ENCODE measurements around the gene KAT6B. TPM values are rescaled to one million over a fixed set of nuclear protein-coding genes. Genes with fewer than 3 reads are reported as not detected.

The KAT6B gene
- total and polyA plus RNA-seq, 2 of the 8 experiments (the other 6 are each of a cell fraction or from before 2014, with no cell fraction given) = 7.3 to 30.8 TPM

DNA sequence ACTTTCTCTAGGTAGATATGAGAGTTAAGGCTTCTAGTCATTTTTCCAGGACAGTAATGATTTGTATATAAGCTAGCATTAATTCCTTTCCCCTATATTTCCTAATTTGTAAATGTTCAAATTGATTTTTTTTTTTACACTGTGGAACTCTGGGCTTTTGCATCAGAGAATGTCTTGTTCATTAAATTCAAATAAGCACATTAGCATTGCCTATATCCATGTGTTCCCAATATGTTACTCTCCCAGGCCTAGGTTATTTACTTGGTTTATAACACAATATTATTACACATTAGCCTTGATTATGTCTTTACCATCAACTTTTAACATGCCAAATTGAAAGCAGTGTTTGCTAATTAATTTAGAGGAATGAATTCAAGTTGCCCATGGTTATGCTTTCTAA lies 201.6 kb downstream of the KAT6B start:
- no peaks in the 10 kb centered on the region; the same call in 1 of the 2 replicates for H3K79me1 ChIP-seq (ENCODE audit: low read depth, low read length)
- peaks cover 0 to 3% of the 10 kb centered on the region in 2 experiments for H4K20me1 ChIP-seq (replicated peaks in 1 of 2; ENCODE audit: control insufficient read depth in 1 of 2, insufficient read depth in 2 of 2, low read length in 2 of 2)
- no peak overlapping the region for H4K91ac ChIP-seq (replicated peaks; ENCODE audit: insufficient read length, low read length)
- DNase-seq (ENCODE audit: low read depth in 1 of 2, low spot score in 2 of 2) = no peak
- H3K4me3 ChIP-seq (ENCODE audit: extremely low read depth in 1 of 4, insufficient read depth in 2 of 4, low read depth in 3 of 4, low read length in 4 of 4) = no peak overlapping the region
- H2BK120ac ChIP-seq (replicated peaks; ENCODE audit: low read depth, low read length) = no peak overlapping the region
- no peak overlapping the region for H2AK5ac ChIP-seq (ENCODE audit: low read depth, low read length)
- H3K56ac ChIP-seq (replicated peaks; ENCODE audit: insufficient read length, low read depth, low read length) = no peak overlapping the region
- H3K4me1 ChIP-seq (replicated peaks in 1 of 4; ENCODE audit: control insufficient read depth in 3 of 4, insufficient read depth in 4 of 4, low read length in 3 of 4) = no peaks in the 10 kb centered on the region
- no peak overlapping the region for H3K4me2 ChIP-seq (ENCODE audit: insufficient read depth in 1 of 2, low read depth in 2 of 2, low read length in 2 of 2)
- FAIRE-seq = no peak
- H3K18ac ChIP-seq (ENCODE audit: extremely low read depth, low read length) = no peak overlapping the region
- no peak overlapping the region for H2BK12ac ChIP-seq (ENCODE audit: low read depth, low read length)
- H3K23ac ChIP-seq (ENCODE audit: insufficient read length) = no peak overlapping the region
- H4K5ac ChIP-seq (ENCODE audit: insufficient read length, low read depth, low read length) = no peak overlapping the region
- no peak overlapping the region for H2AFZ ChIP-seq (ENCODE audit: low read length)
- ChIA-PET CTCF (ENCODE audit: partially characterized antibody) (interaction anchor here (0.6 kb wide), 1 partner anchor 295 kb away, joined by 3 read pairs; no protein-coding TSS in a partner anchor), POLR2A (ENCODE audit: partially characterized antibody) (no interaction called here)
- no peaks in the 10 kb centered on the region for H3K79me2 ChIP-seq (ENCODE audit: control insufficient read depth in 1 of 2, insufficient read depth in 2 of 2, low read length in 2 of 2)
- no peak overlapping the region for H3K14ac ChIP-seq (ENCODE audit: insufficient read length)
- H3K9ac ChIP-seq (replicated peaks in 1 of 4; ENCODE audit: extremely low read depth in 1 of 4, low read depth in 3 of 4, low read length in 3 of 4) = no peak overlapping the region
- no peak overlapping the region for H2BK15ac ChIP-seq (ENCODE audit: low read length)
- H2BK20ac ChIP-seq (ENCODE audit: low read length) = no peak overlapping the region
- H4K8ac ChIP-seq (ENCODE audit: extremely low read depth, insufficient read depth, low read length) = no peak overlapping the region
- H3K23me2 ChIP-seq (ENCODE audit: low read depth, low read length) = no peaks in the 10 kb centered on the region
- no peaks in the 10 kb centered on the region for H3K9me3 ChIP-seq (ENCODE audit: insufficient read depth in 2 of 2, low read depth in 1 of 2, low read length in 1 of 2)
- no peak overlapping the region for H3K4ac ChIP-seq (replicated peaks; ENCODE audit: insufficient read length, low read depth, low read length)
- H3K27ac ChIP-seq (ENCODE audit: low read depth, low read length) = no peak overlapping the region
- H3K36me3 ChIP-seq (ENCODE audit: control insufficient read depth in 2 of 4, insufficient read depth in 4 of 4, low read length in 3 of 4) = peaks cover 0 to 25% (median 14%) of the 10 kb centered on the region in 4 experiments; a peak in 4 of 8 replicates
- H3K27me3 ChIP-seq (replicated peaks in 1 of 4; ENCODE audit: control insufficient read depth in 3 of 4, extremely low read depth in 1 of 4, insufficient read depth in 3 of 4, low read length in 3 of 4) = no peaks in the 10 kb centered on the region; a peak in 1 of 7 replicates
- no peak overlapping the region for H2BK5ac ChIP-seq (ENCODE audit: low read depth, low read length)
- TF ChIP-seq, protein P1, sequence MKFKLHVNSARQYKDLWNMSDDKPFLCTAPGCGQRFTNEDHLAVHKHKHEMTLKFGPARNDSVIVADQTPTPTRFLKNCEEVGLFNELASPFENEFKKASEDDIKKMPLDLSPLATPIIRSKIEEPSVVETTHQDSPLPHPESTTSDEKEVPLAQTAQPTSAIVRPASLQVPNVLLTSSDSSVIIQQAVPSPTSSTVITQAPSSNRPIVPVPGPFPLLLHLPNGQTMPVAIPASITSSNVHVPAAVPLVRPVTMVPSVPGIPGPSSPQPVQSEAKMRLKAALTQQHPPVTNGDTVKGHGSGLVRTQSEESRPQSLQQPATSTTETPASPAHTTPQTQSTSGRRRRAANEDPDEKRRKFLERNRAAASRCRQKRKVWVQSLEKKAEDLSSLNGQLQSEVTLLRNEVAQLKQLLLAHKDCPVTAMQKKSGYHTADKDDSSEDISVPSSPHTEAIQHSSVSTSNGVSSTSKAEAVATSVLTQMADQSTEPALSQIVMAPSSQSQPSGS (IDR thresholded peaks at IDR 0.05; ENCODE audit: low read length) = no peak
- TF ChIP-seq CTCF (IDR thresholded peaks at IDR 0.05; ENCODE audit: control extremely low read depth in 1 of 3, insufficient read depth in 1 of 3, low read depth in 1 of 3, low read length in 3 of 3) = no peak
- no peak for TF ChIP-seq RXRA (IDR thresholded peaks at IDR 0.05; ENCODE audit: insufficient read depth, low read depth, low read length)
- no peak for TF ChIP-seq EP300 (IDR thresholded peaks at IDR 0.05; ENCODE audit: borderline replicate concordance in 1 of 2, low read depth in 2 of 2, low read length in 2 of 2)
- no peak for TF ChIP-seq EZH2 (IDR thresholded peaks at IDR 0.05; ENCODE audit: low read depth, low read length, severe bottlenecking)
- no peak for TF ChIP-seq GTF2F1 (IDR thresholded peaks at IDR 0.05; ENCODE audit: borderline replicate concordance, low read depth, low read length)
- TF ChIP-seq CBX5 (IDR thresholded peaks at IDR 0.05; ENCODE audit: low read depth, low read length) = no peak
- no peak for TF ChIP-seq POLR2A (IDR thresholded peaks at IDR 0.05; ENCODE audit: control extremely low read depth in 1 of 2, low read depth in 2 of 2, low read length in 2 of 2)
- TF ChIP-seq KDM1A (IDR thresholded peaks at IDR 0.05; ENCODE audit: borderline replicate concordance, low read length) = no peak
- TF ChIP-seq SIN3A (conservative IDR thresholded peaks at IDR 0.05 in 1 of 2, IDR thresholded peaks at IDR 0.05 in 1 of 2; ENCODE audit: low read depth in 1 of 2, low read length in 2 of 2) = no peak

Data from H1 (cell line).